Right lobe of liver (tissue), 6 donors: Measurements from ENCODE around the gene STH. TPM values are rescaled to one million over a fixed set of nuclear protein-coding genes. Genes with fewer than 3 reads are reported as not detected.
"Not testable (repeated sequence)": the region's sequence is repeated elsewhere in the genome, so short reads cannot be mapped to it uniquely, and the experiment has no call there.

Source experiments
- ATAC-seq, 4 donors: fragments of 200-7000 bp; cut with Tn5 transposase; one replicate each; pipeline ENCODE4 v1.9.1; 2020; ENCODE audit warnings: mild to moderate bottlenecking in 4 of 4, moderate library complexity in 4 of 4
- DNase-seq, 3 donors: peaks; one replicate each; pipeline ENCODE4 v3.0.0-alpha.2; 2020
- H3K27ac ChIP-seq, 3 donors: fragments of 200-600 bp; one replicate each; pipeline ENCODE4 v1.8.0; 2022
- H3K27me3 ChIP-seq, 2 donors: fragments of 200-600 bp; one replicate each; pipeline ENCODE4 v1.8.0; 2022
- H3K36me3 ChIP-seq, 4 donors: fragments of 200-600 bp; sonication (generic) in 1 of 4; one replicate each; pipeline versions ENCODE4 v1.5.1 to v1.8.0; 2017 to 2022; ENCODE audit warnings: control low read depth in 1 of 4
- H3K4me1 ChIP-seq, 4 donors: fragments of 200-600 bp; sonication (generic) in 1 of 4; one replicate each; pipeline versions ENCODE4 v1.5.1 to v1.8.0; 2017 to 2022; ENCODE audit warnings: control low read depth in 1 of 4
- H3K4me3 ChIP-seq, 3 donors: fragments of 200-600 bp; one replicate each; pipeline ENCODE4 v1.8.0; 2022
- H3K9me3 ChIP-seq, 4 donors: fragments of 200-600 bp; sonication (generic) in 1 of 4; one replicate each; pipeline versions ENCODE4 v1.5.1 to v1.8.0; 2017 to 2022; ENCODE audit warnings: control low read depth in 1 of 4
- POLR2A ChIP-seq: fragments of 450-650 bp; IDR thresholded peaks from one replicate; pipeline ENCODE4 v1.6.1; 2017; ENCODE audit warnings: antibody characterized with exemption, mild to moderate bottlenecking
- WGBS: methylation state at CpG from one replicate; pipeline ENCODE4 v1.1.6; 2018; ENCODE audit warnings: low coverage, low lambda C conversion rate; ENCODE audit not compliant: insufficient coverage; ENCODE audit errors: missing lambda C conversion rate; 5-methylcytosine and 5-hydroxymethylcytosine counted together
- intact Hi-C, 2 donors: fragments of 100-400 bp; cut with DNase I; formaldehyde crosslinking; loops; one replicate each; pipeline versions ENCODE4 v1.11.2 to v1.14.1; 2022
- total RNA-seq, 6 experiments: library from RNA; depleted of rRNA in 2 of 6; stranded (reverse); fragments of >200 nt in 2 of 6; fragmentation: NEBNext Ultra II Directional in 3 of 6; extraction: Animal tissue kit (Norgen Biotek cat#: 25700) in 3 of 6; gene quantifications; one replicate each; pipeline versions ENCODE4 v1.1.0 to v1.2.4, GENCODE V29; 2016 to 2023
- TF ChIP-seq, protein P1 (sequence below), 4 donors: fragments of 200-600 bp in 3 of 4; fragments of 450-650 bp in 1 of 4; IDR thresholded peaks; one replicate each; pipeline versions ENCODE4 v1.5.1 to v1.8.0; 2016 to 2022; ENCODE audit warnings: antibody characterized with exemption in 4 of 4, mild to moderate bottlenecking in 2 of 4
- donor health status: DM: no; HTN: yes; CAD: no.
- donor health status: DM: no; HTN: no; CAD: no.
- donor health status: DM: no; HTN: no; CAD: no.
- donor health status: DM: no; HTN: yes; CAD: no.
- donor health status: DM: no; HTN: yes; CAD: no.

Gene STH
- total RNA-seq, 6 experiments from 2014 or later, result not detected

GRCh38 chr17:46020023-46020761, 21.1 kb downstream of the STH start:
- Histone ChIP-seq H3K27ac (no peak overlapping the region), H3K36me3 (no peaks in the 10 kb centered on the region), H3K4me1 (no peaks in the 10 kb centered on the region), H3K9me3 (no peaks in the 10 kb centered on the region), H3K4me3 (no peak overlapping the region), H3K27me3 (no peaks in the 10 kb centered on the region)
- ATAC-seq, result peak; percentile 47 to 63 (median 52)
- TF ChIP-seq, protein P1, sequence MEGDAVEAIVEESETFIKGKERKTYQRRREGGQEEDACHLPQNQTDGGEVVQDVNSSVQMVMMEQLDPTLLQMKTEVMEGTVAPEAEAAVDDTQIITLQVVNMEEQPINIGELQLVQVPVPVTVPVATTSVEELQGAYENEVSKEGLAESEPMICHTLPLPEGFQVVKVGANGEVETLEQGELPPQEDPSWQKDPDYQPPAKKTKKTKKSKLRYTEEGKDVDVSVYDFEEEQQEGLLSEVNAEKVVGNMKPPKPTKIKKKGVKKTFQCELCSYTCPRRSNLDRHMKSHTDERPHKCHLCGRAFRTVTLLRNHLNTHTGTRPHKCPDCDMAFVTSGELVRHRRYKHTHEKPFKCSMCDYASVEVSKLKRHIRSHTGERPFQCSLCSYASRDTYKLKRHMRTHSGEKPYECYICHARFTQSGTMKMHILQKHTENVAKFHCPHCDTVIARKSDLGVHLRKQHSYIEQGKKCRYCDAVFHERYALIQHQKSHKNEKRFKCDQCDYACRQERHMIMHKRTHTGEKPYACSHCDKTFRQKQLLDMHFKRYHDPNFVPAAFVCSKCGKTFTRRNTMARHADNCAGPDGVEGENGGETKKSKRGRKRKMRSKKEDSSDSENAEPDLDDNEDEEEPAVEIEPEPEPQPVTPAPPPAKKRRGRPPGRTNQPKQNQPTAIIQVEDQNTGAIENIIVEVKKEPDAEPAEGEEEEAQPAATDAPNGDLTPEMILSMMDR (IDR thresholded peaks at IDR 0.05), result no peak
- TF ChIP-seq POLR2A, result no peak
- 73% methylated on average over 6 of the region's 14 CpGs for WGBS
- no peak for DNase-seq
- intact Hi-C loops, result no loop called here

- no peaks in the 10 kb centered on the region for H3K36me3 ChIP-seq
- whole genome bisulfite sequencing, result 92% methylated on average over 6 of the region's 12 CpGs
- no peaks in the 10 kb centered on the region for H3K9me3 ChIP-seq
- no peak overlapping the region for H3K4me3 ChIP-seq
- no peak for ATAC-seq
- H3K27ac ChIP-seq, result no peak overlapping the region
- H3K27me3 ChIP-seq, result no peaks in the 10 kb centered on the region
- DNase-seq, result no peak
- intact Hi-C loops, result no loop called here
- TF ChIP-seq, protein P1 (IDR thresholded peaks at IDR 0.05), result no peak
- no peak for TF ChIP-seq POLR2A
- H3K4me1 ChIP-seq, result no peaks in the 10 kb centered on the region
Observed at GRCh38 chr17:46020998-46021397, 21.9 kb downstream of the STH start.

DNA sequence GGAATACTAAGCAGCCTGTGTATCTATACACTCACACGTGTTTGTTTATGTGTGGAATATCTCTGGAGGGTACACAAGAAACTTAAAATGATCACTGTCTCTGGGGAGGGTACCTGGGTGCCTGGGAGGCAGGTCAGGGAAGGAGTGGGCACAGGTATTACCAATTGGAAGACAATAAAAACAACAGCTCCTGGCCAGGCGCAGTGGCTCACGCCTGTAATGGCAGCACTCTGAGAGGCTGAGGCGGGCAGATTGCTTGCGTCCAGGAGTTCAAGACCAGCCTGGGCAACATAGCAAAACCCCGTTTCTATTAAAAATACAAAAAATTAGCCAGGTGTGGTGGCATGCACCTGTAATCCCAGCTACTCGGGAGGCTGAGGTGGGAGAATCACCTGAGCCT, 24.3 kb downstream of the STH start:
- H3K4me1 ChIP-seq, H3K27ac ChIP-seq, H3K36me3 ChIP-seq, H3K4me3 ChIP-seq, H3K9me3 ChIP-seq, ATAC-seq, DNase-seq, intact Hi-C loops, H3K27me3 ChIP-seq: not testable (repeated sequence)
- 91% methylated on average over 6 of the region's 7 CpGs for WGBS

GRCh38 chr17:46023783-46024388, 24.8 kb downstream of the STH start:
- ATAC-seq, result no peak
- no peak for DNase-seq
- no peaks in the 10 kb centered on the region for H3K27me3 ChIP-seq
- no peak for TF ChIP-seq POLR2A
- TF ChIP-seq, protein P1 (IDR thresholded peaks at IDR 0.05), result no peak
- no peaks in the 10 kb centered on the region for H3K9me3 ChIP-seq
- WGBS, result 94% methylated on average over 17 of the region's 24 CpGs
- no peak overlapping the region for H3K27ac ChIP-seq
- H3K36me3 ChIP-seq, result no peaks in the 10 kb centered on the region
- no peak overlapping the region for H3K4me3 ChIP-seq
- intact Hi-C loops, result no loop called here
- H3K4me1 ChIP-seq, result no peaks in the 10 kb centered on the region

DNA sequence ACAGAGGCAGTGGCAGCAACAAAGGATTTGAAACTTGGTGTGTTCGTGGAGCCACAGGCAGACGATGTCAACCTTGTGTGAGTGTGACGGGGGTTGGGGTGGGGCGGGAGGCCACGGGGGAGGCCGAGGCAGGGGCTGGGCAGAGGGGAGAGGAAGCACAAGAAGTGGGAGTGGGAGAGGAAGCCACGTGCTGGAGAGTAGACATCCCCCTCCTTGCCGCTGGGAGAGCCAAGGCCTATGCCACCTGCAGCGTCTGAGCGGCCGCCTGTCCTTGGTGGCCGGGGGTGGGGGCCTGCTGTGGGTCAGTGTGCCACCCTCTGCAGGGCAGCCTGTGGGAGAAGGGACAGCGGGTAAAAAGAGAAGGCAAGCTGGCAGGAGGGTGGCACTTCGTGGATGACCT, 25.5 kb downstream of the STH start:
- DNase-seq, result no peak
- H3K27ac ChIP-seq, result no peak overlapping the region
- peak in 1 of 4 donors; percentile 9 for ATAC-seq
- no peaks in the 10 kb centered on the region for H3K27me3 ChIP-seq
- H3K4me3 ChIP-seq, result no peak overlapping the region
- intact Hi-C loops, result no loop called here
- no peaks in the 10 kb centered on the region for H3K36me3 ChIP-seq
- no peak for TF ChIP-seq POLR2A
- TF ChIP-seq, protein P1 (IDR thresholded peaks at IDR 0.05), result no peak
- no peaks in the 10 kb centered on the region for H3K9me3 ChIP-seq
- H3K4me1 ChIP-seq, result no peaks in the 10 kb centered on the region
- 70% methylated on average over 6 of the region's 14 CpGs for WGBS
